ENCODE results near the gene NPFFR1.
A peak's percentile ranks its signal among the peaks of the same experiment; 100 is the strongest.

Gene NPFFR1

DNA sequence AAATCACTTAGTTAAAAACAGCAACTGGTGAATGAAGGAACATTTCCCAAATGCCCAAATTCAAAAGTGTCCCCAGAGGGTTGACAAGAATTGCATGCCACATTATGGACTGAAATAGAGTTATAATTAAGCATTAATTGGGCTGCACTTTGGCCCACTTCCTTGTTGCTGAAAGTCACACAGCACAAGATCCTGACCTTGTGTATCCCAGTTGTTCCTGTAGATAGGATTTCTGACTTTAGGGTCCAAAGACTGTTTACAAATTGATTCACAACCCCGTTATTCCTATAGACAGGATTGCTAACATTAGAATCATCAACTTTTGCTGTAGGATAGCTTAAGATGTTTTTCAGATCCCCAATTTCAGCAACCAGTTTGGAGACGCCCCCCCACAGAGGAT, 31.5 kb upstream of the NPFFR1 start:
- DNase-seq (ENCODE audit: low read depth): no peak

DNA sequence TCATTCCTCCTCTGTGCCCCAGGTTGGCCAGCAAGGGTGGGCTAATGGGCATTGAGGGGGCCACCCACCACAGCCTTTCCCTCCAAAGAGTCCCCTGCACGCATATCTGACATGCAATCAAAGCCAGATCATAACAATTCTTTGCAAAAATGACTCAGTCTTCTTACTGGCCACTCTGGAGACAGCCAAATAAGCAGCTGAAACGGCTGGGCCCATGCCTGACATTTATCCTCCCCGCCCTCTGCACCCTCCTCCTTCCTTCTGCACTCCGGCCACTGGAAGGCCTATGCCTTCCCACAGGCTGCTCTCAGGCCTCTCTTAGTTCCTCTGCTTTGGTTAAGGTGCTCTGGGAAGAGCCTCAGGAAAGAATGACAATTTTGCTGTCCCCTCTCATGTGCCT, 29.2 kb upstream of the NPFFR1 start:
- no peak for DNase-seq (ENCODE audit: low read depth)

DNA sequence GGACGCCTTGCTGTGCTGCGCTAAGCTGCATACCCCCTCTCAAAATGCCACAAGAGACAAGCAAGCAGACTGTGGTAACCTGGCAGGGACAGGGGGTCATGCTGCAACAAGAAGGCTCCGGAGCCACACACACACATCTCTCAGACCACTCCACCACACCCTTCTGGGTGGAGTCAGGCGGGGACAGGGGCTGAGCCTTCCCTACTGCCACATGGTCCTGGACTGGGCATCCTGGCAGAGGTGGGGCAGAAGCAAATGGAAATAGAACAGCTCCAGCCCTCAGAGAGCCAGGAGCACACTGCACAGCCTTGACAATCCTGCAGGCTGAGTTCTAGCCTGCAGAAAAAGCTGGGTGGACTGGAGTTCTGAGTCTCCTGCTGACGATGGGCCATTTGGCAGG, 28.4 kb upstream of the NPFFR1 start:
- DNase-seq (ENCODE audit: low read depth): no peak

DNA sequence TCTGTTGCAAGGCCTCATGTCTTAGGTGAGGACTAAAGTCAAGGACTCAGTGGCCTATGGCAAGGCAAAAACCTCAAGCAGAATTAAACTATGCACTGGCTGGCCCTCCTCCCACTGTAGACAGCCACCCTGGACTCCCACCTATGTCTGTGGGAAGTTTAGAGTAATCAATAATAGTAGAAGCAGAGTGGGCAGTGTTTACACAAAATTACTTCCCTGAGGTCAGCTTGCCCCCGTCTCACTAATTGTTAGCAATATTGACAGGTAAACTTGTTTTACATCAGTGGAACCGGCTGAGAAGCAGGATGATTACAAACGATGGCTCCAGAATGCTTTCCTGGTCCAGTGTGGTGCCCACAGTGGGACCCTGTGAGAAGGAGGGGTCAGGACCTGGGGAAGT, 27.9 kb upstream of the NPFFR1 start:
- no peak for DNase-seq (ENCODE audit: low read depth)

DNA sequence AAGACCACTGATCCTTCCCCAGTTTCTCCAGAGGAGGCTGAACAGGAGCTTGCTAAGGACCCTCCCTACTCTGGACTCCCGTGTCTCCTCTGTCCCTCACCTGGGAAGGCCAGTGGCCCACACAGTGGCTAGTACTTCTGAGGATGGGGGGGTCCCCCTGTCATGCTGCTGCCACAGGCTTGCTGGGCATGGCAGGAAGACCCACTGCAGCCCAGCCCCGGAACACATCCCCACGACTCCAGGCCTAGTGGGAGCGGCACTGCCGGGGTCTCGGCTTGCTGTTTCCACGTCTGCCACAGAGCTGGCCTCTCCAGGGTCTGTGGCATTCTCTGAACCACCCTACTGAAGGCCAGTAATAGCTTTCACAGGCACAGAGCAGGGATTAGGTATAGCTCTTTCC, 25.9 kb upstream of the NPFFR1 start:
- DNase-seq (ENCODE audit: low read depth): no peak

DNA sequence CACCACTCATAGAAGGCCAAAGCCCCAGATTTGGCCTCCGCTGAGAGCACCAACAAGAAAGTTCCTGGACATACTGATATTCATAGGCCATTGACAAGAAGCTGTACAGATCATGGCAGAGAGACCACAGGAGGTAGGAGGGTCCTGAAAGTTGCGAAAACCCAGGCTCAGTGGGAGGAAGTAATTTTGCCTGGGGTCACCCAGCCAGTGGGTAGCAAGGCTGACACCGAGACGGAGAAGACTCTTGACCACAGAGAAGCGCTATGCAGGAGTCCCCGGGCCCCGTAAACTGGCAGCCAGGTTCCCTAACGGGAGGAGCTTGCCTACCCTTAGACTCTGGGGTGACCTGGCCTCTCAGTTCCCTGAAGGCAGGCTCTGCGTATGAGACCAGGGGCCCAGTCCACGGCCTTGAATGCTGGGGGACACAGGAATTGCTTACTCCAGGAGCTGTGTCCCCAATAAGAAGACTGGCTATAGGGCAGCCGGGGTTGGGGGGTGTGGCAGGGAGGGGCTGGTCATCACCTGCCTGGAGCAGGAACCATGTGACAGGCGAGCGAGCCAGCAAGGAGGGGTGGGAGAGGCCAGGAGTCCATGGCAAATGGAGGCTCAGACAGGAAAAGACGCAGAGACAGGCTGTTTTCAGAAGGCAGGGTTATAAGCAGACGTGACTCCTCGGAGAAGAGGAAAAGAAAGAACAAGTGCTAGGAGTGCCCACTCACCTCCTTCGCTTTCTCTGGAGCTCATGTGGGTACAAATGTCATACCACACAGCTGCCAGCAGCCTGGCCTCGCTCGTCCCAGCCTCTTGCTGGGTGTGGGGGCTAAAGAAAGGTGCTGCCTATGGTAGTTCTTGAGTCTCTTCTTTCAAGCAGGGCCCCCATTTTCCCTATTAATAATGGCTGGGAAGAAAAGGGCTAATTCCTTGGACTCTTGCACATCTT, 24.6 kb upstream of the NPFFR1 start:
- DNase-seq (ENCODE audit: low read depth): no peak

DNA sequence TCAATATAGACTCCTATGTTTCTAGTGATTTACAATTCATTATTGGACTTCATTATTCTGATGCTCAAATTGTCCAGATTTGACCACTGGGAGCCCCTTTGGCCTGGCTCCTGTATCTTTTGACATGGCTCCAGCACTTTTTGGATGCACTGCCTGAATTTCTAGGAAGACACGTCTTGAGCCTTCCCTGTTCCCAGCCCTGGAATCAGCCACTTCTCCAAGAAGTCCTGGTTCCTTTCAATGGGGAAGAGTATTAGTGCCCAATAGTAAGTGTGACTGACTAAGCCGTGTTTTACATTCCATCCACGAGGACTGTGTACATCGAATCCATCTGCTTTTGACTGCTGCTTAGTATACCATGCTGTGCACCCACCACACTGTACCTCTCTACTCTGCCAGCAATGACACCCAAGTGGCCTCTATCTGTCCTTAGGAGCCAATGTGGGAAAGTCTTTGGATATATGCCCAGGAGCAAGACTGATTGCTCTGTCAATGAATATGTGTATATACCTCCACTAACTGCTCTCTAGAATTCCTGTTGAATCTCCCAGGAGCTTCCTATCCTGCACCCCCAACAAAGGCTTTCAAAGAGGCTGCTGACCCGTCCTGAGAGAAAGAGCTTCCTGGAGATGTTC, 23.2 kb upstream of the NPFFR1 start:
- DNase-seq (ENCODE audit: low read depth): no peak

DNA sequence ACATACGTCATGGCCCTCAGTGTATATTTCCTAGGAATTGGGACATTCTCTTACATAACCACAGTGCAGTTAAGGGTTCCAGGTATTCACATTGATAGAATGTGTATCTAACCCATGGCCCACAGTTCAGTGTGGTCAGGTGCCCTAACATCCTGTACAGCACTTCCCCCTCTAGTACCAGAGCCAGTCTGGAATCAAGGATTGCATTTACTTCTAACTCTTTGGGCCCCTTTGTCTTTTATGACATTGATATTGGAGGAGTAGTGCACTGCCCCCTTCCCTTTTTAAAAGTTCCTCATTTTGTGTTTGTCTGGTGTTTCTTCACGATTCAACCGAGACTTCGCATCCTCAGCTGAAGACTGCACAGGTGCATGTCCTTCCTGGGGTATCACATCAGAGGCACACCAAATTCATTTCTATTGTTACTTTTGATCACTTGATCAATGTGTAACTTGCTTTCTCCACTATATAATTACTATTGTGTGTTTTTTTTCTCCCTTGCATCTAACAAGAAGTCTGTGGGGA, 22.4 kb upstream of the NPFFR1 start:
- no peak for DNase-seq (ENCODE audit: low read depth)

DNA sequence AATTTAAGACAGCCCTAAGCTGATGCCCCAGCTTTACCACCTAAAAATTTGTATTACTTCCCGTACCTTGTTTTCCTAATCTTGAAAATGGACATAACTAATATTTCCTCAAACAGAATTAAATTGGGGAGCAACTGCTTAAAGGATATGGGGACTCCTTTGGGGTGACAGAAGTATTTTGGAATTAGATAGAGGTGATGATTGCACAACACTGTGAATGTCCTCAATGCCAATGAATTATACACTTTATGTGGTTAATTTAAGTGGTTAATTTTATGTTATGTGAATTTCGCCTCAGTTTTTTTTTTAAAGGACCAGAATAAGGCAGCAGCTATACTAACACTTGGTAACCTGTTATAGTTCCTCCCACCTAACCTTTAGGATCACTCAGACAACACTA, 19.9 kb upstream of the NPFFR1 start:
- DNase-seq (ENCODE audit: low read depth): no peak

DNA sequence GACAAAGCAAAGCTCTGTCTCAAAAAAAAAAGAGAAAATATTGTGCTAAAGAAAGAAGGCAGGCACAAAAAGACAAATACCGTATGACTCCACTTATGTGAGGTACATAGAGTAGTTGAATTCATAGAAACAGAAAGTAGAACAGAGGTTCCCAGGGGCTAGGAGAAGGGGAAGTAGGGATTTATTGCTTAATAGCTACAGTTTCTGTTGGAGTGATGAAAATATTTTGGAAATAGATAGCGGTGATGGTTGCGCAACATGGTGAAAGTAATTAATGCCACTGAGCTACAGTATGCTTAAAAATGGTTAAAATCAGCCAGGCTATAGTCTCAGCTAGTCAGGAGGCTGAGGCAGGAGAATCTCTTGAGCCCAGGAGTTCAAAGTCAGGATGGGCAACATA, 18.5 kb upstream of the NPFFR1 start:
- DNase-seq (ENCODE audit: low read depth): no peak

DNA sequence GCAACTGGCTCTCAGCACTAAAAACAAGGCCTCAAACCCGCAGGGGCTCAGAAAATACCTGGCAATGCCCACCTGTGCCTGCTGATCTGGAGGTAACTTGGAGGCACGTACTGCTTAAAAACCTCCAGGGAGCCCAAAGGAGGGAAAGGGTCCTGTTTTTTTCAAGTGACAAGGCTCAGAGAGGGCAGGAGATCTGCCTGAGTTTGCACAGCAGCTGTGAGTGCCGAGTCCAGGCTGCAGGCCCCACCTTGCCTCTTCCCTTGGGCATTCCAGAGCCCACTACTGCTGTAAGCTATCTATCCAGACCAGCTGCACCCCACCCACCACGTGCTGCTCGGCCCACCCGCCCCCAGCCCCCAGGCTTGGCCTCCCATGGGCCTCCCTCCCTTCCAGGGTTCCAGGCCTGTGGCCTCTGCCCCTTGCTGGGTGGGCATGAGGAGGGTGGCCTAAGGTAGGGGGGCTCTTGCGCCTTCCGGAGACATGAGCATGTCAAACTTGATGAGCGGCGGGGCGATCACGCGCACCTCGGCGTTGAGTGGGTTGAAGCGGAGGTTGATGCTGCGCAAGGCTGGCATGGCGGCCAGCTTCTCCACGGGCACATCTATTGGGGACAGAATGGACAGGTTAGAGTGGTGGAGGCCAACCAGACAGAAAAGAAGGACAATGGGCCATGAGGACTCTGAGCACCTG, 17.2 kb upstream of the NPFFR1 start:
- no peak for DNase-seq (ENCODE audit: low read depth)

DNA sequence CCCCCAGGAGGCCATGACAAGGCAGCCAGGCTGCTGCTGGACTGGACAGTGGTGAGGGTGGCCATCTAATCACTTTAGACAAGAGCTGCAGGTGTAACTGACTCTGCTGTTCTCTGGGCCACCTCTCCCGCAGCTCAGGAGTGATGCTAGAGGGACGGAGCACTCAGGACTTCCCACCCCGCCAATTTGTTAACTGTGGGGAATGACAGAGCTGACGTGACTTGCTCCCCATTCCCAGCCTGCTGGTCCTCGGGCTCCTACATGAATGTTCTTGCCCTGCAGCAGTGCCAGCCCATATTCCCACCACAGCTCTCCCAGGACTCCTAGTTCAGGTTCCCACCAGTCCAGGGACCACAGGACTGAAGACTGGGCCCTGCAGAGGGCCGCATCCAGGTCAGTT, 16.7 kb upstream of the NPFFR1 start:
- no peak for DNase-seq (ENCODE audit: low read depth)

DNA sequence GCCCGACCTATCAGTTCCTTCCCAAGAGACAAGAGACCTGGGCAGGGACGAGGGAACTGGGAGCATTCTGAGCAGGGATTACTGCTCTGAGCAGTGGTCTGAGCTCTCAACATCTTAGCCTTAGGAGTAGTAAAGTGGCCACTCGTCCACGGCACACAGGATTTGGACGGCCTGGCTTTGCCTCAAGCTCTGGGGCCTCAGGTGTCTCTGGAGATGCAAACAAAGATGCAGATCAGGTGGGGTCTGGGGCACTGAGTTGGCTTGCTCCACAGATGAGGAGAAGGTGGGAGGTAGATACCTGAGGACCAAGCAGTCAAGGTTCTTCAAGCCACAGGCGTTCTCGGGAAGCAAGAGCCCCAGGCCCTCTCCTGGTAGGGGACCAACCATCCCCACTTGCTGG, 16.1 kb upstream of the NPFFR1 start:
- no peak for DNase-seq (ENCODE audit: low read depth)

DNA sequence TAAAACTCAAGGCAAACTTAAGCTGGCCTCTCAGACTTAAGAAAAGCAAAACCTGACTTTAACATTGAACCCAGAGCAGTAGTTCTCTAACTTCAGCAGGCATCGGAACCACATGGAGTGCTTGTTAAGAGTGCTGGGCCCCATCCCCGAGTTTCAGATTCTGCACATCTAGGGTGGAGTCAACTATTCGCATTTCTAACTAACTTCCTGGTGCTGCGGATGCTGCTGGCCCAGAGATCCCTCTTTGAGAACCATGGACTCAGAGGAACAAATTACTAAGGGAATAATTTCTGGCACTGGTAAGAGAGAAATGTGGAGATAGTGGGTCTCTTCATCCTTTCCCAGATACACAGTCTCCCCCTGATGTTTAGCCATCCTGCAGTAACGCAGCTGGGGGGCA, 14.6 kb upstream of the NPFFR1 start:
- no peak for DNase-seq (ENCODE audit: low read depth)

DNA sequence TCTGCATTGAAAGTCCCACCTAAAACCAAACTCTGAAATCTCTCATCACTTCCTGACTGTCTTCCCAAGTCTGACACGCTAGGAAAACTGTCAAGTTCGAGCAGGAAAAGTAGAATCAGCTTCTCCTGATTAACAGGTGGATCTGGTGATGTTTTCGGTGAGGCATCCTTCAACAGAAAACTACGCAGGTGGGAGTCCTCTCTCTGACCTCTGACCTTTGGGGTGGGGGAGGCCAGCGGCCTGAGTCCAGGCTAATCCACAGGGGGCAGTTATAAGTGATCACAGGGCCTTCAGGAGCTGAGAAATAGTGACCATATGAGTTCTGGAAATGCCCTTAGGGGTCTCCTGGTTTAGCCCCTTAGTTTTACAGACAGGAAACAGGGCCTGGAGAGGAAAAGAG, 13.4 kb upstream of the NPFFR1 start:
- DNase-seq (ENCODE audit: low read depth): no peak

DNA sequence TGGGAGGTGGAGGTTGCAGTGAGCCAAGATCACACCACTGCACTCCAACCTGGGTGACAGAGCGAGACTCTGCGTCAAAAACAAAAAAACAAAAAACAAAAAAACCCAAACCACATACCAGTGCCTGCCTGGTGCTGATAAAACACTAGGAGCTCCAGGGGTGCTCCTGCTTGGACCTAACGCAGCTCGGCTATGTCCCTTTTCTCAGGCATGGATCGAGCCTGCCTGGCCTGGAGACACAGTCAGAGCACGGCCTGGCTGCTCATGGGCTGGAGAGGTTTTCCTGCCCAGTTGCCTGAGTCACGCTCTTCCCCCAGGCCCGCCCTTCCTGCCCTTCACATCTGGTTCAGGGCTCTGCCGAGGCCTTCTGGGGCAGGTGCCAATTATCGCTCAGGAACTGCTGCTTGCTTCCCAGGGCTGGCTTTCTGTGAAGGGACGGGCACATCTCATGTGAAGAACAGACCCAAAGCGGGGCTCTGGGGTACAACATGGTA, 12.6 kb upstream of the NPFFR1 start:
- DNase-seq (ENCODE audit: low read depth): peak; percentile 67

DNA sequence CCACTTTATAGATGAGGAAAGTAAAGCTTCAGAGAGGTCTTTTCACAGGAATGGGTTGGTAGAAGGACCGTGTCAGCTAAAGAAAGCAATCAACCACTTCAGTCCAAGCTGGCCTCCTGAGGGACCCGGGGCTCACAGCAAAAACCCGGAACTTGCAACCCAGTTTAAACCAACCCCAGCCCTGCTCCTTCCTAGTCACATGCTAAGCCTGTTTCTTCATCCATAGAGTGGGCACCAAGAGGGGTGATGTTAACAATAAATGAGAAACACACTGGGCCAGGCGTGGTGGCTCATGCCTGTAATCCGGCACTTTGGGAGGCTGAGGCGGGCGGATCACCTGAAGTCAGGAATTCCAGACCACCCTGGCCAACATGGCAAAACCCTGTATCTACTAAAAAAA, 12.1 kb upstream of the NPFFR1 start:
- DNase-seq (ENCODE audit: low read depth): no peak

DNA sequence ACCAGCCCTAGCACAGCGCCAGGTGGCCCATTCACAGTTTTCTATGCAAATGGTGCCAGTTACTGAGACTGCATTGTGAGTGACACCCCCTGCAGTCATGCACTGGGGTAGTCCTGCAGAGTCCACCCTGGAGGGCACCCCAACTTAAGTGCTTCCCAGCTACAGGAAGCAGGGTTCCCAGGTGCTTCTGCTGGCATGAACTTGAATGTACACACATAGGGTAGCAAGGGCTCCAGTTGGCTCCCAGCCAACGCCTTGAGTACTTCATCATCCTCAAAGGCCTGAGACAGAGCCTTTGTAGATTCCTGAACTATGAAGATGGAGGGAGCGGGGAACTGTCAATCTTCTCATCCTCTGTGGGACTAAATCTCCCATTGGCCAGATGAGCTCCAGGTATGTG, 11.5 kb upstream of the NPFFR1 start:
- DNase-seq (ENCODE audit: low read depth): no peak

DNA sequence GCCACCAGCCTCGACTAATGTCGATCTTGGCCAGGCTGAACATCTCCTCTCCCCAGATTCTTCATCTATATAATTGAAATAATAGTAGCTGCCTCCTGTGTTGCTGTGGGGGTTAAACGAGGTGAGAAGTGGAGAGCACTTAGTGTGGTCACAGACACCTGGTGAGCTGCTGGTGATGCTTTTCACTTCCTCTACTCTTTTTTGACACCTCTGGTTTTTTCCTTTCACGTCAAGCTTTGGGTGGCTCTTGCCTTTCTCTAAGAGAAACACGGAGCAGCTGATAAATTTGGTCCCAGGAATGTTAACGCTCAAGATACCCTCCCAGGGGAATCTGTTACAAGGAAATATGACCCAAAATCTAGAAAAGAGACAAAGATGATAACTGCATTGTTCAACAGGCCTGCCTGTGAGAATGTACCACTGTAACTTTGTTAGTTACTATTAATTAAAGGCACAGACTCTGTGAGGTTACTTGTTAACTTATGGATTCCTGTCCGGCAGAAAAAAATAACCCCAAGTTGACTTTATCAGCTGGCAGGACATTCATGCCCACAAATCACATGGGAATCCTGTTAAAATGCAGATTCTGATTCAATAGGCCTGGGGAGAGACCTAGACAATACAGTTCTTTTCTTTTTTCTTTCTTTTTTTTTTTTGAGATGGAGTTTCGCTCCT, 9.5 kb upstream of the NPFFR1 start:
- no peak for DNase-seq (ENCODE audit: low read depth)

DNA sequence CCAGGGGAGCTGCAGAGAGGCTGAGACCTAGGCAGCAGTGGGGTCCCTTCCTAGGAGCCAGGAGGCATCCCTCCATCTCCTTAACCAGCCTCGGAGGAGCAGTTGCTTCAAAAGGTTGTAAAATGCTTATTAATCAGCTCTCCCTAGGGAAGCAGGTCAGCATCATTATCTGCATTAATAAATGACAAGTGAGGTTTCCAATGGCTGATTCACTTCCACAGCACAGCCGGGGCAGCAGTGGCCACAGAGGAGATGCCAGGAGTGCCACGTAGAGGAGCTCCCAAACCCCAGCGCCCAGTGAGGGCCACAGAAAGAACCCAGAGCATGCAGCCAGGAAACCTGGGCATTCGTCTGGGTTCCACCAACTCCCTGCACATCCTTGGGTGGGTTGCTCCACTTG, 8.2 kb upstream of the NPFFR1 start:
- DNase-seq (ENCODE audit: low read depth): no peak

DNA sequence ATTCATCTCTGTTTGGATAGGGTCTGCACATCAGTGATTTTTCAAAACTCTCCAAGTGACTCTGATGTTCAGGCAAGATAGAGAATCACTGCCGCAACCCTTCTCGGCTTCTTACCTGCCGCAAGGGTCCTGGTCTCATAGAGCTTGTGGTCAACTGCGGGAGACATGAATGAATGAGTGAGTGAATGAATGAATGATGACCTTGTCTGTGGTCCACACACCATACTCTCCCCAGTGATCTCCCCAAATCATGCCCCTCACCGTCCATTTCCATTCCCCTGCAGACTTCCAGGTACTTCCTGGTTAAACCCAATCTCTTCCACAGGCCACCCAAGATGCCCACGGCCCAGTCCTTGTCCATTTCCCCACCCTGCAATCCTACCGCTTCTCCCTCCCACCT, 5.9 kb upstream of the NPFFR1 start:
- DNase-seq (ENCODE audit: low read depth): no peak

DNA sequence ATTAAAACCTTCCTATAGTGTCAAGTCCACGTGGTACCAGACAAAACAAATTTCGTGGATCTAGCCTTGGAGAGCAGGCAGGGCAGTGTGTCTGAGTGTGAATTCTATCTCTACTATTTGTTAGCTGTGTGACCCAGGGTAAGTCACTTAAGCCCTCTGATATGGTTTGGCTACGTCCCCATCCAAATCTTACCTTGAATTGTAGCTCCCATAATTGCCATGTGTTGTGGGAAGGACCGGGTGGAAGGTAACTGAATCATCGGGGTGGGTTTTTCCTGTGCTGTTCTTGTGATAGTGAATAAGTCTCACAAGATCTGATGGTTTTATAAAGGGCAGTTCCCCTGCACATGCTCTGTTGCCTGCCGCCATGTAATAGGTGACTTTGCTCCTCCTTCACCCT, 2.8 kb upstream of the NPFFR1 start:
- DNase-seq (ENCODE audit: low read depth): no peak
